ENCODE data around the gene IQCE.

DNA sequence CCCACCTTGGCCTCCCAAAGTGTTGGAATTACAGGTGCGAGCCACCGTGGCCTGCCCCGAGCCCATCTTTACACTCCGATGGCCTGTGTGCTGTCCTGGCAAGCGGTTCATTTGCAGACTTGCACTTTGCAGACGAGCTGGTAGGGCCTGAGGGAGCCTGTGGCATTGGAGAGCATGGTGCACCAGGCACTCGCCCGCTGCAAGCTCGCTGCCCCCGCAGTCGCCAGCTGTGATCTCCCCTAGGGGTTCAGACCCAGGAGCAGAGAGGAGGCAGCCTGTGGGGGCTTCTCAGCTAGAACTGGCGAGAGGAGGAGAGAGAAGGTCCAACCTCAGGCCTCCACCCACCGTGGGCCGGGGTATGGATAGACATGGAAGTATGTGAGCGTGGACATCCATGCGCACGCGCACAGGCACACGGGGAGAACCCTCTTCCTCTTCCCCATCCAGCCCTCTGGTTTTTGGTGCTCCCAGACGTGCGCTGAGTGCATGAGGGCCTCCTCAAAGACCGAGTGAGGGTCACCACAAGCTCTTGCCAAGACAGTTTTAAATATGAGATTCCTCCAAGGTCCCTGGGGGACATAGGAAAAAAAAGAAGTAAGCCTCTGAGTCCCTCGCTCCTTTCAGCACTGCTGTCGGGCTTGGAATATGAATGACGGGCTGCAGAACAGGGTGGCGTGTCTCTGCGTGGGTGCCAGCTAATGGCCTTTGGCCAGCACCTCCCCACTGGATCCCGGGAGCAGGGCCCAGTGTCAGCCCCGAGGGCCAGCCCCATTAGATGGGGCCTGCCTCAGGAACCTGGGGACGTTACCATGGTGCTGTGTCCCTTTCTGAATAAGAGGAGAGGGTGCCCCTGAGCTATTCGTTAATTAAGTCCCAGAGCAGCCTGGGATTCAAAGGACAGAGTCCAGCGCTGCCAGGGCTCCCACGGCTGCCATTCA lies 57.9 kb downstream of the IQCE start:
- TF ChIP-seq, protein P1, sequence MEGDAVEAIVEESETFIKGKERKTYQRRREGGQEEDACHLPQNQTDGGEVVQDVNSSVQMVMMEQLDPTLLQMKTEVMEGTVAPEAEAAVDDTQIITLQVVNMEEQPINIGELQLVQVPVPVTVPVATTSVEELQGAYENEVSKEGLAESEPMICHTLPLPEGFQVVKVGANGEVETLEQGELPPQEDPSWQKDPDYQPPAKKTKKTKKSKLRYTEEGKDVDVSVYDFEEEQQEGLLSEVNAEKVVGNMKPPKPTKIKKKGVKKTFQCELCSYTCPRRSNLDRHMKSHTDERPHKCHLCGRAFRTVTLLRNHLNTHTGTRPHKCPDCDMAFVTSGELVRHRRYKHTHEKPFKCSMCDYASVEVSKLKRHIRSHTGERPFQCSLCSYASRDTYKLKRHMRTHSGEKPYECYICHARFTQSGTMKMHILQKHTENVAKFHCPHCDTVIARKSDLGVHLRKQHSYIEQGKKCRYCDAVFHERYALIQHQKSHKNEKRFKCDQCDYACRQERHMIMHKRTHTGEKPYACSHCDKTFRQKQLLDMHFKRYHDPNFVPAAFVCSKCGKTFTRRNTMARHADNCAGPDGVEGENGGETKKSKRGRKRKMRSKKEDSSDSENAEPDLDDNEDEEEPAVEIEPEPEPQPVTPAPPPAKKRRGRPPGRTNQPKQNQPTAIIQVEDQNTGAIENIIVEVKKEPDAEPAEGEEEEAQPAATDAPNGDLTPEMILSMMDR (IDR thresholded peaks at IDR 0.05) = no peak
- no peak for TF ChIP-seq POLR2A (IDR thresholded peaks at IDR 0.05)
- no peak for TF ChIP-seq EP300 (IDR thresholded peaks at IDR 0.05)
- TF ChIP-seq POLR2AphosphoS5 (IDR thresholded peaks at IDR 0.05) = no peak

All from gastroesophageal sphincter (tissue), 3 donors.